HFF-Myc (cell line): ENCODE measurements around the gene ORC2.

Experiments used
- DNase-seq: peaks from one replicate; pipeline ENCODE4 v3.0.0-alpha.2; 2011; ENCODE audit warnings: low read depth; ENCODE audit errors: extremely low read depth
- H3K4me3 ChIP-seq: replicated peaks from 2 replicates; pipeline ENCODE4 v1.5.1; 2011; ENCODE audit warnings: low read depth, mild to moderate bottlenecking, control low read depth, low read length
- TF ChIP-seq, protein P1 (sequence below): IDR thresholded peaks from 2 replicates; pipeline ENCODE4 v1.5.1; 2012; ENCODE audit warnings: mild to moderate bottlenecking, low read depth, low read length, control low read depth; ENCODE audit errors: missing control alignments

ORC2 gene

DNA sequence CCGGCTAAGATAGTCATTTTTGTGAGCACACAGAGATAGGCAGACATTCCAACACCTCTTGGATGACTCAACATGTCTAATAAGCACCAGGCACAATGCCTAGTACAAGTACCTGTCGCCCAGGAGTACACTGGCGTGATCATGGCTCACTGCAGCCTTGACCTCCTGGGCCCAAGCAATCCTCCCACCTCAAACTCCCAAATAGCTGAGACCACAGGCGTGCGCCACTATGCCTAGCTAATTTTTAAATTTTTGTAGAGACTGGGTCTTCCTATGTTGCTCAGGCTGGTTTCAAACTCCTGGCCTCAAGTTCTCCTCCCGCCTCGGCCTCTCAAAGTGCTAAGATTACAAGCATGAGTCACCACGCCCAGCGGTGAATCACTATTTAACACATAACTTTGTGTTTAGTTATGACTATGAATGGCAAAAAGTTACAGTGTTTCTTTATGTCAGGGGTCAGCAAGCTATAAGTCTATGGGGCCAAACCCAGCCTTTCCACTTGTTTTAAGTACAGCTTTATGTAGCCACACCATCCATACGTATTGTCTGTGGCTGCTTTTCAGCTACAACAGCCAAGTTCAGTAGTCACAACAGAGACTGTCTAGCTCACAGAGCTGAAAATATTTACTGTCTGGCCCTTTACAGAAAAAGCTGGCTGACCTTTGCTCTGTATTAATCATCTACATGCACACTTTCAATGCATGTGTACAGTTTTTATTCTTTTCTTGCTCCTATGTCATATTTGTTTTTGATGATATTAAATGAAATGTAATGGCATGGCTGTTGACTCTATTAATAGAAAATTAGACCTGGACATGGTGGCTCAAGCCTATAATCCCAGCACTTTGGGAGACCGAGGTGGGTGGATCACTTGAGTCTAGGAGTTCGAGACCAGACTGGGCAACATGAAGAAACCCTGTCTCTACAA lies 18.7 kb downstream of the ORC2 start:
- H3K4me3 ChIP-seq, result no peak overlapping the region
- TF ChIP-seq, protein P1, sequence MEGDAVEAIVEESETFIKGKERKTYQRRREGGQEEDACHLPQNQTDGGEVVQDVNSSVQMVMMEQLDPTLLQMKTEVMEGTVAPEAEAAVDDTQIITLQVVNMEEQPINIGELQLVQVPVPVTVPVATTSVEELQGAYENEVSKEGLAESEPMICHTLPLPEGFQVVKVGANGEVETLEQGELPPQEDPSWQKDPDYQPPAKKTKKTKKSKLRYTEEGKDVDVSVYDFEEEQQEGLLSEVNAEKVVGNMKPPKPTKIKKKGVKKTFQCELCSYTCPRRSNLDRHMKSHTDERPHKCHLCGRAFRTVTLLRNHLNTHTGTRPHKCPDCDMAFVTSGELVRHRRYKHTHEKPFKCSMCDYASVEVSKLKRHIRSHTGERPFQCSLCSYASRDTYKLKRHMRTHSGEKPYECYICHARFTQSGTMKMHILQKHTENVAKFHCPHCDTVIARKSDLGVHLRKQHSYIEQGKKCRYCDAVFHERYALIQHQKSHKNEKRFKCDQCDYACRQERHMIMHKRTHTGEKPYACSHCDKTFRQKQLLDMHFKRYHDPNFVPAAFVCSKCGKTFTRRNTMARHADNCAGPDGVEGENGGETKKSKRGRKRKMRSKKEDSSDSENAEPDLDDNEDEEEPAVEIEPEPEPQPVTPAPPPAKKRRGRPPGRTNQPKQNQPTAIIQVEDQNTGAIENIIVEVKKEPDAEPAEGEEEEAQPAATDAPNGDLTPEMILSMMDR, result no peak
- peak; percentile 69 for DNase-seq

DNA sequence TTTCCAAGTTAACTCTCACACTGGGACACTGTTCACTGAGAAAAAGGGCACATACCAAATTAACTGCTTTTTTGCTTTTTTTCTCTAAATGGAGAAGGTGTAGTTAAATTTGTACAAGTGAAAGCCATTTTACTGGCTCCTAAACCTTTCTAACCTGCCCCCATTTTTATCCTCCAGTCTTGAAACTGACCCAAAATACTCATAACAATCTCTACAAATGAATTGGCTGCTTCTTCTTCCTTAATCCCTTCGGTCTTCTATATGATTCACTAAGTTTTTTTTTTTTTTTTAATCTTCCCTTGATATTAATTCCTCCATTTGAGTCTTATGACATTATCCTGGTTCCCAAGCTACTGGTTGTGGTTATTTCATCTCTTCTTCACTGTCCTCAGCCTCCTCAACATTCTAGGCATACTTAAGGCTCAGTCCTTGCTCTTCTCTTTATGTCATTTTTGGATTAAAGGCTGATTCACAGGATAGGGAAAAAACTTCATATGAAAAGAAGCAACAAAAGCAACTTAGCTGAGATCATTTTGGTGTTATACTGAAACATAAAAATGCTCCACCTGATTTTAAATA lies 19.8 kb downstream of the ORC2 start:
- H3K4me3 ChIP-seq, result no peak overlapping the region
- no peak for DNase-seq
- TF ChIP-seq, protein P1, result no peak

DNA sequence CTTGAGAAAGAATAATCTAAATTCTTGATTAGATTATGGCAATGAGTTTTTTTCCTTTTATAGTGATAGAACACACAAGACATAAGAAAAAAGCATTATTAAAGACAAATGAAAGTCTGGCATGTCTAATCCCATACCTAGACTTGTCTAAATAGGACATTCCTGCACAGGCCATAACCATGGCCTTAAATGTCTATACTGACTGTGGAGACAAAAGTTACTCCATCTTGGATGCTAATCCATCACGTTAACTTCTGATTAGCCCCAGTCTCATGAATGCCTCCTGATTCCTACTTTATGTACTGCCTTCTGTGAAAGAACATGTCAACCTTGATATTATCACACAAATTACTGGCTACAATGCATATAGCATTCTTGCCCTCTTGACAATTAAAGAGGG lies 23.6 kb downstream of the ORC2 start:
- H3K4me3 ChIP-seq, result no peak overlapping the region
- DNase-seq, result no peak
- TF ChIP-seq, protein P1, result no peak

DNA sequence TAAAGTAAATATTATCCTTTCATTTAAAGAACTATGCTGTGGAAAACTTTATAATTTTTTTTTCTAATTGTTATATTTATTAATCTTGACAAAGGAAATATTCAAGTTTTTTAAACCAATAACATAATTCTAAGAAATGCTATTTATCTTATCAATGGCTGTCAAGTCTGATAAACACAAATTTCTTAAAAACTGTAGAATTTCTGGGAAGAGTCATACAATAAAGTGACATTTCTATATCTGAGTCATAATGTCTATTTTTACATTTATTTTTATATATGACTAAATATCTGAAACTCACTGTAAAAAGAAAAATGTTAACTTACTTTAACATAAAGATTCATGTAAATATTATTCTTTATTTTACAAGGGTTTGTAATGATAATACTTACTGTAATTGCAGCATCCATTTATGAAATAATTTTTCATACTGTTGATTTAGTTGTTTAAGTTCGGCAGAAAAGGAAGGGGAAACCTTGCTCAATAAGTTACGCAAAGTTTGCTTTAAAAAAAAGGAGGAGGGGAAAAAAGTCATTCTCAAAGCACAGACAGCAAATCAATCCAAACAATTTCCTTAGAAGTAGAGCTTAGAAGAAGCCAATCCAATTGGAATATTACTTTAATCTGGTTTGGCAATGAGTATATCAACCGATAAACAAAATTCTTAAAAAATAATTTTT lies 32.4 kb downstream of the ORC2 start:
- no peak overlapping the region for H3K4me3 ChIP-seq
- DNase-seq, result no peak
- TF ChIP-seq, protein P1, result no peak

DNA sequence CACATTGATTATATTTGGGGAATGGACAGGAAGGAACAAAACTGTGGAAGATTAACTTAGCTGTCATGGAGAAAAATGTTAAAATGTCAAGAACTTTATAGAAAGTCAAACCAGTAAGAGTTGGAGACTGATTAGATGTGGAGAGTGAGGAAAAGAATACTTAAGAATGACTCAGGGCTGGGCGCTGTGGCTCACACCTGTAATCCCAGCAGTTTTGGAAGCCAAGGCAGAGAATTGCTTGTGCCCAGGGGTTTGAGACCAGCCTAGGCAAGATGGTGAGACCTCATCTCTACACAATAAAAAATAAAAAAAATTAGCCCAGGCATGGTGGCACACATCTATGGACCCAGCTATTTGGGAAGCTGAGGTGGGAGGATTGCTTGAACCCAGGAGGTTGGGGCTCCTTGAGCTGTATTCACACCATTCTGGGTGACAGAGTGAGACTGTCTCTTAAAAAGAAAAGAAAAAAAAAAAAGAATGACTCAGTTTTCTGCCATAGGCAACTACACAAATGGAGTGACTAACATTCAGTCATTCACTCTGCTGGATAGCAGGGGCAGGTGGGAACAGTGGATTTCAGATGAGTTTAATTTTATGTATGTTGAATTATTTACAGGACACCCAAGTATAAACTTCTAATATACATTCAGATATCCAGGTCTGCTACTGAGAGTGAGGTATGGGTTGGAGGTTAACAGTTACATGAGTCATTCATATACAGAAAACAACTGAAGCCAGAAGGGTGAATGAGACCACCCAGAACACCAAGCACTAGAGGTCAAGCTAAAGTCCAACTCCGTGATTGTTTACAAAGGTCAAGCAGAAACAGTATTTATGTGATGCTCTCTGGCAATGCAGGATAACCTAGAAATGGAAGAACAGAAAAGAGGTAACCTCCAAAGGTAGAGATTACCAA lies 33.9 kb downstream of the ORC2 start:
- TF ChIP-seq, protein P1, result no peak
- no peak overlapping the region for H3K4me3 ChIP-seq
- no peak for DNase-seq

DNA sequence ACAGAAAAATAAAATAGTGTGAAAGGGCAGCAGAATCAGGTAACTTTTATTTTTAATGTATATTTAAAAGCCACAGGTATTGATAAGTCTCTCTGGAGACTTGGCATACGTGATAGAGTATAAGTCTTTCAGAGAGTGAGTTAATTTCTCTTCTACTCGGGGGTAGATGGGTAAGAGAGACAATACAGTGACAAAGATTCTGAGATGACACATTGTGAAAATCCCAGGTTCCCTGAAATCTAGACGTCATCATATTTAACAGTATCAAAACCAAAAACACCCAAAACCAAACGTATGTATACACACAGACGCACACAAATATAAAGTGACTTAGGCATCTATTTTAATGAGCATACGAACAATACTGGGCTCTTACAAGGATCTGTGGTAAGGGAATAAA lies 41.0 kb downstream of the ORC2 start:
- DNase-seq, result no peak
- no peak overlapping the region for H3K4me3 ChIP-seq
- TF ChIP-seq, protein P1, result no peak
